DND-41 (cell line): Measurements from ENCODE around the gene ST6GALNAC5.

Experiments used
- ATAC-seq: fragments of 200-7000 bp; cut with Tn5 transposase; 3 replicates; pipeline ENCODE4 v1.9.1; 2021; ENCODE audit warnings: low read depth; ENCODE audit not compliant: insufficient read depth
- DNase-seq: peaks from one replicate; pipeline ENCODE4 v3.0.0-alpha.2; 2020
- H2AFZ ChIP-seq: 2 replicates; pipeline ENCODE4 v1.6.0; 2012; ENCODE audit warnings: low read depth, low read length
- H3K27ac ChIP-seq: 2 replicates; pipeline ENCODE4 v1.5.1; 2012; ENCODE audit warnings: low read length, inconsistent platforms
- H3K27me3 ChIP-seq: fragments of 200-600 bp; sonication (generic); 2 replicates; pipeline ENCODE4 v1.6.0; 2012; ENCODE audit warnings: low read length, mild to moderate bottlenecking, inconsistent platforms; ENCODE audit not compliant: insufficient read depth, poor library complexity
- H3K36me3 ChIP-seq: 2 replicates; pipeline ENCODE4 v1.5.1; 2012; ENCODE audit warnings: low read length, inconsistent platforms; ENCODE audit not compliant: insufficient read depth
- H3K4me1 ChIP-seq: 2 replicates; pipeline ENCODE4 v1.5.1; 2012; ENCODE audit warnings: mild to moderate bottlenecking, low read length; ENCODE audit not compliant: insufficient read depth
- H3K4me2 ChIP-seq: 2 replicates; pipeline ENCODE4 v1.6.0; 2012; ENCODE audit warnings: mild to moderate bottlenecking, moderate library complexity, low read length, inconsistent platforms; ENCODE audit not compliant: insufficient read depth
- H3K4me3 ChIP-seq, 2 experiments: fragments of 200-600 bp in 1 of 2; shearing (Covaris generic) in 1 of 2; 2 replicates each; pipeline ENCODE4 v1.5.1; 2012 to 2016; ENCODE audit warnings: inconsistent platforms in 2 of 2, low read length in 2 of 2, mild to moderate bottlenecking in 2 of 2, low read depth in 1 of 2, moderate library complexity in 1 of 2
- H3K79me2 ChIP-seq: 2 replicates; pipeline ENCODE4 v1.6.0; 2012; ENCODE audit warnings: low read length, inconsistent platforms; ENCODE audit not compliant: insufficient read depth
- H3K9ac ChIP-seq: 2 replicates; pipeline ENCODE4 v1.6.0; 2012; ENCODE audit warnings: low read depth, mild to moderate bottlenecking, inconsistent platforms, low read length, moderate library complexity
- H3K9me3 ChIP-seq: 2 replicates; pipeline ENCODE4 v1.5.1; 2012; ENCODE audit warnings: low read length, moderate library complexity, mild to moderate bottlenecking, inconsistent platforms; ENCODE audit not compliant: insufficient read depth, severe bottlenecking
- H4K20me1 ChIP-seq: 2 replicates; pipeline ENCODE4 v1.6.0; 2012; ENCODE audit warnings: low read length; ENCODE audit not compliant: insufficient read depth
- CTCF ChIP-seq: IDR thresholded peaks from 2 replicates; pipeline ENCODE4 v1.5.1; 2012; ENCODE audit warnings: borderline replicate concordance, low read length, moderate library complexity, mild to moderate bottlenecking; ENCODE audit not compliant: poor library complexity, severe bottlenecking; ENCODE audit errors: extremely low read depth
- EZH2 ChIP-seq: IDR thresholded peaks from 3 replicates; pipeline ENCODE4 v1.6.1; 2012; ENCODE audit warnings: borderline replicate concordance, low read depth, mild to moderate bottlenecking, moderate library complexity, low read length, inconsistent platforms; ENCODE audit not compliant: severe bottlenecking

ST6GALNAC5 gene

DNA sequence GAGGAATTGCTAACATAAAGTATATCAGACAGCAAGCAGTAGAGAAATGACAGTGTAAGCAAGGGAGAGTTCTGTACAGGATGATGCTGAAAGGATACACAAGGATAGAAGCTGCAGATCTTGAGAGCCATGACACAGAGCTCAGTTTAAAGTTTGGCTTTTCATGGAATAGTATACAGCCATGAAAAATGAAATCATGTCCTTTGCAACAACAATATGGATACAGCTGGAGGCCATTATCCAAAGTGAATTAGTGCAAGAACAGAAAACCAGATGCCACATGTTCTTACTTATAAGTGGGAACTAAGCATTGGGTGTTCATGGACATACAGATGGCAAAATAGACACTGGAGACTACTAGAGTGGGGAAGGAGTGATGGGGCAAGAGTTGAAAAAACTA lies 169.8 kb downstream of the ST6GALNAC5 start:
- Histone ChIP-seq H4K20me1 (no peaks in the 10 kb centered on the region), H3K4me3 (no peak overlapping the region), H3K9me3 (no peaks in the 10 kb centered on the region), H3K27me3 (no peaks in the 10 kb centered on the region), H3K27ac (no peak overlapping the region), H2AFZ (no peak overlapping the region), H3K4me1 (no peaks in the 10 kb centered on the region), H3K36me3 (no peaks in the 10 kb centered on the region), H3K4me2 (no peak overlapping the region), H3K9ac (no peak overlapping the region), H3K79me2 (no peaks in the 10 kb centered on the region)
- no peak for TF ChIP-seq EZH2
- TF ChIP-seq CTCF, result no peak
- DNase-seq (no peak), ATAC-seq (no peak)

GRCh38 chr1:77038000-77038399 lies 170.7 kb downstream of the ST6GALNAC5 start:
- H2AFZ ChIP-seq, result no peak overlapping the region
- ATAC-seq (no peak), DNase-seq (no peak)
- no peak overlapping the region for H3K9ac ChIP-seq
- H3K4me3 ChIP-seq, result no peak overlapping the region
- no peaks in the 10 kb centered on the region for H3K4me1 ChIP-seq
- H3K36me3 ChIP-seq, result no peaks in the 10 kb centered on the region
- no peaks in the 10 kb centered on the region for H3K9me3 ChIP-seq
- no peaks in the 10 kb centered on the region for H3K27me3 ChIP-seq
- H3K79me2 ChIP-seq, result no peaks in the 10 kb centered on the region
- no peak overlapping the region for H3K4me2 ChIP-seq
- H4K20me1 ChIP-seq, result no peaks in the 10 kb centered on the region
- no peak for TF ChIP-seq CTCF
- TF ChIP-seq EZH2, result no peak
- no peak overlapping the region for H3K27ac ChIP-seq

DNA sequence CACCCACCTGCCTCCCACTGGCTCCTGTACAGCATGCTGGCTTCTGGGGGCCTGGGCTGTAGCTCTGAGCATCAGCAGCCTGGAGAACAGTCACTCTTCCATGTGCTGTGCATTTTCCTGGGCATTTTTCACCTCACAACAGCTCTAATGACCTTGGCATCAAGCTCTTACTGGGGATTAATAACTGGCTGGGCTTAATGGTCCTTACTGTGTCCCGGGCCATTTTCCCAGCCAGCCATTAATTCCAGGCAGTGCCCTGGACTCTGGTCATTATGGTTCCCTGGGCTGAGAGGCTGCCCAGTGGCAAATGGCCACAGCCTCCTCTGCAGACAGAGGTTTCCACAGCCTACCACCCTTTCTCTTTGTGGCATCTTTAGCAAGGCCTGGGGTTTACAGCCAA lies 171.8 kb downstream of the ST6GALNAC5 start:
- DNase-seq (no peak), ATAC-seq (no peak)
- Histone ChIP-seq H4K20me1 (no peaks in the 10 kb centered on the region), H2AFZ (no peak overlapping the region), H3K4me1 (no peaks in the 10 kb centered on the region), H3K9ac (no peak overlapping the region), H3K4me3 (no peak overlapping the region), H3K27ac (no peak overlapping the region), H3K79me2 (no peaks in the 10 kb centered on the region), H3K9me3 (no peaks in the 10 kb centered on the region), H3K27me3 (no peaks in the 10 kb centered on the region), H3K36me3 (no peaks in the 10 kb centered on the region), H3K4me2 (no peak overlapping the region)
- no peak for TF ChIP-seq EZH2
- TF ChIP-seq CTCF, result no peak

DNA sequence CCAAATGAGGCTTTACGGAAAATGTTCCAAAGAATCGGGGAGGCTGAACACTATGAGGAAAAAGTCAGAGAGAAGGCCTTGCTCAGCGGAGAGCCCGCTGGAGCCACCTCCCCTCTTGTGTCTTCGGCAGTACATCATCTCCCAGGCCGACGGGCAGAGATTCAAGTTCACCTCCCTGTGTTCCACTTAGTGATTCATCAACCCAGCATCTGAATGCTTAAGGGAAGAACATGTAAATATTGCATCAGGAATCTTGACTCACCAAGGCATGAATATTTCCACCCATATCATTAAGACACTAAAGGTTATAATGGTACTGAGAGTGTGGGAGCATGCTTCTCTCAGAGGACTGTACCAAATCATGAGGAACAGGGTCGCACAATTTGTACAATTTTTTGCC lies 172.5 kb downstream of the ST6GALNAC5 start:
- Histone ChIP-seq H3K36me3 (no peaks in the 10 kb centered on the region), H3K9ac (no peak overlapping the region), H3K4me1 (no peaks in the 10 kb centered on the region), H3K9me3 (no peaks in the 10 kb centered on the region), H3K27ac (no peak overlapping the region), H3K4me2 (no peak overlapping the region), H3K27me3 (no peaks in the 10 kb centered on the region), H2AFZ (no peak overlapping the region), H4K20me1 (no peaks in the 10 kb centered on the region), H3K79me2 (no peaks in the 10 kb centered on the region), H3K4me3 (no peak overlapping the region)
- ATAC-seq (no peak), DNase-seq (no peak)
- TF ChIP-seq CTCF, result no peak
- no peak for TF ChIP-seq EZH2
